Measurements from ENCODE around the gene PDE6B.

GRCh38 chr4:622071-622995 lies 3.0 kb upstream of the PDE6B start:
- TF ChIP-seq EZH2 (IDR thresholded peaks at IDR 0.05): no peak
- TF ChIP-seq POLR2AphosphoS5 (IDR thresholded peaks at IDR 0.05; ENCODE audit: borderline replicate concordance, low read depth, low read length): no peak
- no peak for TF ChIP-seq FOXP2 (optimal IDR thresholded peaks at IDR 0.05; ENCODE audit: control extremely low read depth, extremely low read length, insufficient read depth)
